Lung (tissue), 12 donors: ENCODE results near the gene NAMPT. TPM values are rescaled to one million over a fixed set of nuclear protein-coding genes. Genes with fewer than 3 reads are reported as not detected.

Source experiments
- ATAC-seq: fragments of 200-7000 bp; cut with Tn5 transposase; one replicate; pipeline ENCODE4 v1.9.1; 2020; ENCODE audit warnings: moderate number of reproducible peaks; ENCODE audit not compliant: insufficient read depth, low FRiP score
- DNase-seq, 3 donors: peaks; one replicate each; pipeline ENCODE4 v3.0.0-alpha.2; 2013 to 2017
- H3K27ac ChIP-seq, 2 donors: one replicate each; pipeline ENCODE4 v1.5.1; 2013; ENCODE audit warnings: mild to moderate bottlenecking in 2 of 2, moderate library complexity in 2 of 2, control low read depth in 1 of 2, inconsistent platforms in 1 of 2, low read depth in 1 of 2, low read length in 1 of 2
- H3K27me3 ChIP-seq, 3 donors: one replicate each; pipeline ENCODE4 v1.5.1; 2013; ENCODE audit warnings: low read length in 2 of 3; ENCODE audit not compliant: control insufficient read depth in 3 of 3, insufficient read depth in 3 of 3
- H3K36me3 ChIP-seq, 4 donors: one replicate each; pipeline ENCODE4 v1.5.1; 2013; ENCODE audit warnings: low read length in 4 of 4, mild to moderate bottlenecking in 1 of 4, moderate library complexity in 1 of 4; ENCODE audit not compliant: control insufficient read depth in 4 of 4, insufficient read depth in 4 of 4
- H3K4me1 ChIP-seq, 5 donors: one replicate each; pipeline ENCODE4 v1.5.1; 2013; ENCODE audit warnings: low read length in 5 of 5, mild to moderate bottlenecking in 2 of 5, moderate library complexity in 1 of 5; ENCODE audit not compliant: control insufficient read depth in 5 of 5, insufficient read depth in 5 of 5
- H3K4me3 ChIP-seq: one replicate; pipeline ENCODE4 v1.5.1; 2013; ENCODE audit warnings: mild to moderate bottlenecking, control low read depth, moderate library complexity
- H3K9ac ChIP-seq, 2 donors: one replicate each; pipeline ENCODE4 v1.5.1; 2013; ENCODE audit warnings: low read length in 2 of 2, control low read depth in 1 of 2; ENCODE audit not compliant: insufficient read depth in 1 of 2
- H3K9me3 ChIP-seq, 4 donors: one replicate each; pipeline ENCODE4 v1.5.1; 2013; ENCODE audit warnings: low read length in 3 of 4, mild to moderate bottlenecking in 1 of 4, moderate library complexity in 1 of 4; ENCODE audit not compliant: control insufficient read depth in 4 of 4, insufficient read depth in 3 of 4
- WGBS, 2 donors: extraction: QIAGEN DNeasy Blood & Tissue Kit; methylation state at CpG; one replicate each; pipeline ENCODE4 v1.1.7; 2013; 5-methylcytosine and 5-hydroxymethylcytosine counted together
- polyA plus RNA-seq, 2 donors: library from polyadenylated mRNA; stranded (reverse); fragments of 200-250 nt; gene quantifications; one replicate each; pipeline ENCODE4 v1.2.1, GENCODE V29; 2013
- total RNA-seq, 2 donors: library from RNA; depleted of rRNA in 1 of 2; stranded (reverse); fragments of >200 nt in 1 of 2; gene quantifications; one replicate each; pipeline ENCODE4 v1.2.1, GENCODE V29; 2014 to 2021
- TF ChIP-seq, protein P1 (sequence below): IDR thresholded peaks from 2 replicates; pipeline ENCODE4 v1.5.1; 2012; ENCODE audit warnings: mild to moderate bottlenecking; ENCODE audit errors: control extremely low read depth, extremely low read depth
- donor health status: control.
- donor health status: control.
- donor health status: Bipolar disorder and iron deficiency.
- donor health status: healthy.
- donor health status: DM: yes; HTN: yes; CAD: no.

Gene NAMPT
- total and polyA plus RNA-seq, 4 donors = 73.3 to 1,250 (median 348) TPM

DNA sequence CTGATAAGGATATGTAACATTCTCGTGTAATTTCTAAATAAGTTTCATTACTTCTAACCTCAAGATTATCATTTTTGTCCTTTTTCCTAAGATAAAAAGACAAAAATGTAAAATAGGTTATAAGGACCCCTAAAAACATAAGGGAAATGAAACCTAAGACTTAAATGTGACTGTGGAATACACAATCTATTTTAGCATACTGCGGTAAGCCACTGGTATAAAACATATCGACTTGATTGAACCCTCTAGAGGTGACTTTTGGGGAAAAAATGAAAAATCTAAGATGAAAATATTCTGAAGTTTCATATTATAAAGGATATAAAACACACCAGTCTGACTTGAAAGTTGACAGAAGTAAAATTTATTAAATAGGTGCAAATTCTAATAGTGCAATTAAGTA is 1.9 kb downstream of the NAMPT start:
- Histone ChIP-seq H3K36me3 (no peaks in the 10 kb centered on the region), H3K4me3 (no peak overlapping the region), H3K27me3 (no peaks in the 10 kb centered on the region), H3K27ac (no peak overlapping the region), H3K9ac (no peak overlapping the region), H3K9me3 (no peaks in the 10 kb centered on the region), H3K4me1 (peaks cover 0 to 16% (median 3%) of the 10 kb centered on the region in 5 donors)
- no peak for ATAC-seq
- WGBS, 2 donors = 75 to 78% methylated on average over 3 of the region's 3 CpGs
- TF ChIP-seq, protein P1, sequence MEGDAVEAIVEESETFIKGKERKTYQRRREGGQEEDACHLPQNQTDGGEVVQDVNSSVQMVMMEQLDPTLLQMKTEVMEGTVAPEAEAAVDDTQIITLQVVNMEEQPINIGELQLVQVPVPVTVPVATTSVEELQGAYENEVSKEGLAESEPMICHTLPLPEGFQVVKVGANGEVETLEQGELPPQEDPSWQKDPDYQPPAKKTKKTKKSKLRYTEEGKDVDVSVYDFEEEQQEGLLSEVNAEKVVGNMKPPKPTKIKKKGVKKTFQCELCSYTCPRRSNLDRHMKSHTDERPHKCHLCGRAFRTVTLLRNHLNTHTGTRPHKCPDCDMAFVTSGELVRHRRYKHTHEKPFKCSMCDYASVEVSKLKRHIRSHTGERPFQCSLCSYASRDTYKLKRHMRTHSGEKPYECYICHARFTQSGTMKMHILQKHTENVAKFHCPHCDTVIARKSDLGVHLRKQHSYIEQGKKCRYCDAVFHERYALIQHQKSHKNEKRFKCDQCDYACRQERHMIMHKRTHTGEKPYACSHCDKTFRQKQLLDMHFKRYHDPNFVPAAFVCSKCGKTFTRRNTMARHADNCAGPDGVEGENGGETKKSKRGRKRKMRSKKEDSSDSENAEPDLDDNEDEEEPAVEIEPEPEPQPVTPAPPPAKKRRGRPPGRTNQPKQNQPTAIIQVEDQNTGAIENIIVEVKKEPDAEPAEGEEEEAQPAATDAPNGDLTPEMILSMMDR = no peak
- no peak for DNase-seq

DNA sequence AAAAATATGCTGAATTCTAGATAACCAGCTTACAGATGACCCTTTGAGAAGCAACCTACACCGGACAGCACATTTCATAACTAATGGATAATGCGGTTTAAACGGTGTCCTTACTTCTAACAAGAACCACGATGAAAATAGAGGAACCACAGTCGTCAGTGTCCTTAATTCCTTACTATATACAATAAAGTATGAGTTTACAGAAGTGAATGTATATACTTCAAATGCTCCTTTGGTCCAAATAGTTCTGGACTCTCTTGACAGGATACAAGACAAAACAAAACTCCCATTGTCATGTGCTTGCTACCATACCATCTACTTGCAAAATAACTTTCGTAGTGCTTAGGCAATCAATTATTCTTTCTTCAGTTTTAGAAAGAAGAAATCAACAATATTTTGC is 2.4 kb downstream of the NAMPT start:
- Histone ChIP-seq H3K9me3 (no peaks in the 10 kb centered on the region), H3K27me3 (no peaks in the 10 kb centered on the region), H3K4me1 (peaks cover 0 to 17% (median 3%) of the 10 kb centered on the region in 5 donors), H3K27ac (no peak overlapping the region), H3K9ac (no peak overlapping the region), H3K4me3 (no peak overlapping the region), H3K36me3 (peaks cover 0 to 1% (median 0%) of the 10 kb centered on the region in 4 donors)
- WGBS, 2 donors = 38 to 68% methylated on average over 6 of the region's 6 CpGs
- DNase-seq = no peak
- no peak for ATAC-seq
- TF ChIP-seq, protein P1 = no peak

DNA sequence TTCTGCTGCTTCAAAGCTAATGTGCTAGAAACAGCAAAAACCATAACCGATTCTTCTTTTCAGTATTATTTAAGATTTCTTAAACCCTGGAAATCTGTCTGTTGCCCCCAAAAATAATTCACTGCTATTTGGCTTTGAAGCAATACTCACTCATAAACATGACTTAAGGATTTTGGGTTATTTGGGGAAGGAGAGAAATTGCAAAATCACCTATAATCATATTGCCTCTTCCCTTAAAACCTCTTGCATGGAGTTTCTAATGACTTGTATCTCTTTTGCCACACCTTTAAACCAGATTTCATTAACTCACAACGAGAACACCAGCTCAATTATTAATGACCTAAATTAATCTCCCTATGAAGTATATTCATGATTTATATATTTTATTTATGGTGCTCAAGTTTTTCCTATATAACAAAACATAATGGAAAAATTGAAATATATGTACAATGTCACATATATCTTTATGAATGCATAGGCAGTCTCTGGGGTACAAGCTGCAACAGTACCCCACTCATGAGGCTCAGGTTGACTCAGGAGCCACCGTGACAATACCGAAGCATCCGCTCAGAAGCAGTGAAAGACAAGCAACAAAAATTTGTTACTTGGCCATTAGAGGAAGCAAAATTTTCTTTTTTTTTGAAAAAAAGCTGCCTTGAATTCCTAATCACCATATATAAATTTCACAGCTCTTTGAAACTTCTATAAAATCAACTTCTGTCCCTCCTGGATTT is 3.0 kb downstream of the NAMPT start:
- peaks cover 0 to 20% (median 3%) of the 10 kb centered on the region in 5 donors for H3K4me1 ChIP-seq
- DNase-seq (no peak), ATAC-seq (no peak)
- H3K36me3 ChIP-seq = peaks cover 0 to 4% (median 0%) of the 10 kb centered on the region in 4 donors
- H3K4me3 ChIP-seq = peak overlapping the region; percentile 44
- H3K27ac ChIP-seq = no peak overlapping the region
- H3K9me3 ChIP-seq = no peaks in the 10 kb centered on the region
- no peak overlapping the region for H3K9ac ChIP-seq
- H3K27me3 ChIP-seq = no peaks in the 10 kb centered on the region
- 85 to 91% methylated on average over 5 of the region's 5 CpGs for WGBS, 2 donors
- TF ChIP-seq, protein P1 = no peak
